Stimulated activated CD8-positive, alpha-beta memory T cell treated with anti-CD3 and anti-CD28 coated beads, Interleukin-4, amount 100 ng/mL, for 1 hour (primary cell): ENCODE measurements around the gene CD70.
"Not testable (repeated sequence)": the region's sequence is repeated elsewhere in the genome, so short reads cannot be mapped to it uniquely, and the experiment has no call there.

Experiments used
- DNase-seq, 2 donors: peaks; one replicate each; pipeline ENCODE4 v3.0.0-alpha.2; 2020; ENCODE audit warnings: low read depth in 2 of 2, low spot score in 1 of 2

The CD70 gene

GRCh38 chr19:6590827-6591319 is at the start of gene CD70:
CD70 (minus strand) TSS chr19:6591150; CDS start chr19:6591002, 148 bp downstream.
- peak in 1 of 2 donors; percentile 2 for DNase-seq

- not testable (repeated sequence) for DNase-seq
These were observed 49.4 kb upstream of the CD70 start for GRCh38 chr19:6640333-6640732.

- DNase-seq = no peak
These were observed 48.5 kb upstream of the CD70 start for GRCh38 chr19:6639439-6639838.

- DNase-seq = not testable (repeated sequence)
These were observed 42.5 kb upstream of the CD70 start for GRCh38 chr19:6633456-6633813.

GRCh38 chr19:6632747-6633455 is 42.0 kb upstream of the CD70 start:
- DNase-seq = not testable (repeated sequence)

- DNase-seq = peak; percentile 69 to 79
These were observed 41.2 kb upstream of the CD70 start for GRCh38 chr19:6632002-6632621.

- DNase-seq = no peak
These were observed 35.8 kb upstream of the CD70 start for GRCh38 chr19:6626764-6627163.

GRCh38 chr19:6617374-6617773 is 26.4 kb upstream of the CD70 start:
- no peak for DNase-seq

- DNase-seq = no peak
These were observed 25.1 kb upstream of the CD70 start for GRCh38 chr19:6616011-6616410.

- DNase-seq = no peak
These were observed 22.8 kb upstream of the CD70 start for GRCh38 chr19:6613711-6614110.

- no peak for DNase-seq
These were observed 20.2 kb upstream of the CD70 start for GRCh38 chr19:6610934-6611852.

- DNase-seq = no peak
These were observed 18.0 kb upstream of the CD70 start for GRCh38 chr19:6608940-6609339.

- DNase-seq = not testable (repeated sequence)
These were observed 17.2 kb upstream of the CD70 start for GRCh38 chr19:6608146-6608545.

- not testable (repeated sequence) for DNase-seq
These were observed 15.5 kb upstream of the CD70 start for GRCh38 chr19:6606276-6607070.

- DNase-seq = no peak
These were observed 14.0 kb upstream of the CD70 start for GRCh38 chr19:6604906-6605305.

- no peak for DNase-seq
These were observed 11.8 kb upstream of the CD70 start for GRCh38 chr19:6602729-6603114.

GRCh38 chr19:6601537-6602052 is 10.6 kb upstream of the CD70 start:
- DNase-seq = not testable (repeated sequence)

GRCh38 chr19:6600951-6601536 is 10.1 kb upstream of the CD70 start:
- DNase-seq = not testable (repeated sequence)

GRCh38 chr19:6599866-6600454 is 9.0 kb upstream of the CD70 start:
- DNase-seq = no peak
